IPS-18a (cell line): ENCODE measurements around the gene HDAC4.

Experiments
- H3K27ac ChIP-seq: one replicate; pipeline ENCODE4 v1.5.1; 2013; ENCODE audit warnings: low read length
- H3K27me3 ChIP-seq: one replicate; pipeline ENCODE4 v1.6.1; 2013; ENCODE audit warnings: mild to moderate bottlenecking, low read length; ENCODE audit not compliant: control insufficient read depth, insufficient read depth
- H3K36me3 ChIP-seq: one replicate; pipeline ENCODE4 v1.6.1; 2013; ENCODE audit warnings: low read depth, low read length; ENCODE audit not compliant: control insufficient read depth
- H3K4me1 ChIP-seq: one replicate; pipeline ENCODE4 v1.6.1; 2013; ENCODE audit warnings: low read depth, low read length; ENCODE audit not compliant: control insufficient read depth
- H3K4me3 ChIP-seq: one replicate; pipeline ENCODE4 v1.5.1; 2013; ENCODE audit warnings: low read length
- H3K9ac ChIP-seq: one replicate; pipeline ENCODE4 v1.6.1; 2013; ENCODE audit warnings: mild to moderate bottlenecking, low read length, moderate library complexity
- H3K9me3 ChIP-seq: one replicate; pipeline ENCODE4 v1.6.1; 2013; ENCODE audit warnings: low read depth, low read length; ENCODE audit not compliant: control insufficient read depth

HDAC4 gene

GRCh38 chr2:239215136-239215925, 185.5 kb downstream of the HDAC4 start:
- no peak overlapping the region for H3K27ac ChIP-seq
- H3K4me1 ChIP-seq: peaks cover 17% of the 10 kb centered on the region
- H3K4me3 ChIP-seq: no peak overlapping the region

DNA sequence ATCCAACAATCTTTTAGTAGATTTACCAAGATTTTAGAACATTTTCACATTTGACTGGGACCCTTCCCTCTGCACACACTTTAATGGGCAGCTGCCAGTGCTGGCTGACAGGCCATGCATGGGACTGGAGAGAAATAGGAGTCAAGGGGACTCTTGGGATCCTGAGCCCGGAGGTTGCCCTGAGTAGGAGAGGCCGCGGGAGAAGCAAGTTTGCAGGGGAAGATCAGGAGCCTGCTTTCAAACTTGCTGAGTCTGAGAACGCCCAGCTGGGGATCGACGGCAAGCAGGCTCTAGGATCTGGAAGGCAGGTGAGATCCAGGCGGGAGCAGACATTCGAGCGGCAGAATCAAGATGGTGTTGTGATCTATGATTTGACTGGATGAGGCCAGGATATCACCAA, 186.1 kb downstream of the HDAC4 start:
- Histone ChIP-seq H3K27ac (no peak overlapping the region), H3K36me3 (no peaks in the 10 kb centered on the region), H3K27me3 (no peaks in the 10 kb centered on the region), H3K4me3 (no peak overlapping the region), H3K9me3 (no peaks in the 10 kb centered on the region), H3K9ac (no peak overlapping the region), H3K4me1 (peaks cover 23% of the 10 kb centered on the region)

More at GRCh38 chr2:239215136-239215925, 185.5 kb downstream of the HDAC4 start:
- Histone ChIP-seq H3K9ac (no peak overlapping the region), H3K36me3 (no peaks in the 10 kb centered on the region), H3K9me3 (no peaks in the 10 kb centered on the region), H3K27me3 (no peaks in the 10 kb centered on the region)

DNA sequence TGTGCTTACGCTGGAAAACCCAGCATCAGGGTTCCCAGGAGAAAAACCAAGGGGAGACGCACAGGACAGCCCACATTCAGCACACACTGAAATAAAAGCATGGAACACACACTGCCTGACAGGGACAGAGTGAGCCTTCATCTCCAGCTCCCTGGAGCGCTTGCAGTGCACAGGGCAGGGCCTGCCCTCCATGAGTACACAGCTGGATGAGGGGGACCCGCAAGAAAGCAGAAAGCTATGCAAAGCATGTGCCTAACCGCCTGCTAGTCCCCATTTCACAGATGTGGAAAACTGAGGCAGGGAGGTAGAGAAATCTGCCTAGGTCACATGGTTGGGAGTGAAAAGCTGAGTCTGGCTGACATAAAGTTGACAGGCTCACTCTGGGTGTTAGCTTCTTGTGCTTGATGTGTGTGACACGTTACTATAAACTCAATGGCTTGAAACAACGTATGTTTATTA, 187.1 kb downstream of the HDAC4 start:
- no peak overlapping the region for H3K4me3 ChIP-seq

DNA sequence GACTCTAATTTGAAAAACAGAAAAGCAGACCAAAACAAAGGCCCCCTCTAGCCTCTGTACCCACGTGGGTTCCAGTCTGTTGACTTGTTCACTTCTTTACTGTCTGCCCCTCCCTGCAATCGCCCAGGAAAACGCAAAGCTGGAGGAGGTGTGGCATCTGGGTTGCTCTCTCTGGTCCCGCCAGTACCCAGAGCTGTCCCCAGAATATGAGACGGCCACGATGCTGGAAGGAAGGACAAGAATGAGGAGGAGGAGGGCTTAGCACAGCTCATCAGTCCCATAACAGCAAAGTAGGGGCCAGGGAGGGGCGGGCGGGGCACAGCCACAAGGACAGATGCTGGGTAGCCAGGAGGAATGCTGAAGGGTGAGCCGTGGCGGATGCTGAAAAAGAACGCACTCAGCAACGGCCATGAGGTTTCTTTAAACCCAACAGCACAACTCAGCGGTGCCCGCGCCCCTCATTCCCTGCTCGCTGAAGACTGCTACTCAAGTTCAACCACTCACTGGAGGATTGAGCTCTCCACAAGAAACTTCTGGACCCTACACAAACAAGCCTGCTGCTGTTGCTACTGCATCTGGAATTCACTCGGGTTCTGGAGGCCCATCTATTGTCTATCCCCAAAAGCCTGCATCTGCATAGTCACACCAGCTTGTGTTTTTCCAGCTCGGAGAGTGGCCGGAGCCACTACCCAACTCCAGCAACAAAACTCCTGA, 187.7 kb downstream of the HDAC4 start:
- Histone ChIP-seq H3K4me3 (no peak overlapping the region), H3K27ac (no peak overlapping the region), H3K4me1 (peaks cover 39% of the 10 kb centered on the region)

More for the DNA sequence above, 187.1 kb downstream of the HDAC4 start:
- no peaks in the 10 kb centered on the region for H3K27me3 ChIP-seq
- H3K36me3 ChIP-seq: no peaks in the 10 kb centered on the region
- no peaks in the 10 kb centered on the region for H3K9me3 ChIP-seq
- no peak overlapping the region for H3K27ac ChIP-seq
- peaks cover 34% of the 10 kb centered on the region for H3K4me1 ChIP-seq
- no peak overlapping the region for H3K9ac ChIP-seq

DNA sequence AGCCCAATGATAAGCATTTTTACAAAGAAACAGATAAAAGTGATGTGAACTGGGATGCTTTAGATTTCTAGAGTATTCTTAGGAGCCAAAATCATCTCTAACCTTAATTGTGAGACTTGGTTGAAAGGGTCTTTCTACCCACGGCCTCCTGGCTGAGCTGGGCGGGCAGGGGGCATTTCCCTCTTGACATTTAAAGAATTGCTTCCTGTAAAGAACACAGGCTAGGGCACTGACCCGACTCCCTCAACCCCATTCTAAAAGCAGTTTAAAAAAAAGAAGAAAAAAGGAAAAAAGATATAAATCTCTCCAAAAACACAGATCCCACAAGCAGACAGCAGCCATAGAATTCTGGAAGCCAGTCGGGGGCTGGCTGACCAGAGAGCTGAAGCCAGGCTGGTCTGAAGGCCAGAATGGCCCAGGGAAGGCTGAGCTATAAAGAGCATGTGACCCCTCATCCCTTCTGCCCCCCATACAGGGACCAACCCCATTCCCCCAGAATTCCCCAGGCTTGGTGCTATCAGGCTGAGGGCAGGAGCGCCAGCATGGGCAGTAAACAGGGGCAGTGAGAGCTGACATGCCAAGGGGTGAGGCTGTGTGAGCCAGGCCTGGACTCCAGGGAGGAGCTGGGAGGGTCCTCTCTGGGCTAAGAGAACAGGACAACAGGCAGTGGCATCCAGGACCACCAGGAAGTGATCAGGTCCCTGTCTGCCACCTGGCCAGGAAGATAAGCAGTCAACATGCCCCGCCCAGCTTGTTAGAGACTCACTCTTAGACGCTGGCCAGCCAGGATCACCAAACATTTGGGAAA, 188.5 kb downstream of the HDAC4 start:
- Histone ChIP-seq H3K27me3 (no peaks in the 10 kb centered on the region), H3K9ac (no peak overlapping the region), H3K4me3 (no peak overlapping the region), H3K27ac (no peak overlapping the region), H3K9me3 (no peaks in the 10 kb centered on the region), H3K36me3 (no peaks in the 10 kb centered on the region), H3K4me1 (peaks cover 43% of the 10 kb centered on the region)

More for the DNA sequence above, 187.7 kb downstream of the HDAC4 start:
- Histone ChIP-seq H3K9ac (no peak overlapping the region), H3K9me3 (no peaks in the 10 kb centered on the region), H3K36me3 (no peaks in the 10 kb centered on the region), H3K27me3 (no peaks in the 10 kb centered on the region)

DNA sequence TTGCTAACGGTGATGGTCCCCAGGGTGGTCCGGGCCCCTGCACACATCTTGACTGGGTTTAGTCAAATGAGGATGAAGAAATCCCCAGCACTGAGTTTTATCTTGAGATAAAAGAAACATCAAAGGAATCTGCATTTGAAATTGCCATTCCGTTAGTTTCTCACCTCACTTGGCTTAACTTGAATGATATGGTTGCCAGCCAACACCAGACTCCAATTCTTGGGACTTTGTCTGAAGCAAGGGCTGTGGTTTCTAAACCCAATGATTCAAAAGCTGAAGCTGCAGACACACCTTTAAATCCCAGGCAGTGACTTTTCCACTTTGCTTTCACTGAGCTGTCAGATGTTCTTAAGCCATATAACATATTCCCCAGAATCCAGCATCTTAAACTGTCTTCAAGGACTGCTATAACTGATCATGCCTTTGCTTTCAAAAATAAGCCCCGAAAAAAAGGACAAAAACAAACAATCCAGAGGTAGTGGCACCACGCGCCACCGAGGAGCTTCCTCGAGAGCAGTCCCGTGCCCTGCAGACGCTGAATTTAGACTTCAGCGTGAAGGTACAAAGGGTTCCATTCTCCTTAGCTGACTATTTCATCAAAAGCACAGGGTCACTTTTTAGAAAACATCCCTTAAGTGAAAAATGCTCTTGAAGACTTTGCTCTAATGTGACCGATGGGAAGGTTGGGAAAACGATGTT, 189.3 kb downstream of the HDAC4 start:
- H3K27me3 ChIP-seq: no peaks in the 10 kb centered on the region
- no peak overlapping the region for H3K4me3 ChIP-seq
- H3K4me1 ChIP-seq: peaks cover 44% of the 10 kb centered on the region
- H3K36me3 ChIP-seq: no peaks in the 10 kb centered on the region
- H3K9me3 ChIP-seq: no peaks in the 10 kb centered on the region
- H3K9ac ChIP-seq: no peak overlapping the region
- H3K27ac ChIP-seq: no peak overlapping the region

GRCh38 chr2:239209783-239210182, 191.0 kb downstream of the HDAC4 start:
- Histone ChIP-seq H3K27me3 (no peaks in the 10 kb centered on the region), H3K4me3 (no peak overlapping the region), H3K9ac (no peak overlapping the region), H3K9me3 (no peaks in the 10 kb centered on the region), H3K36me3 (no peaks in the 10 kb centered on the region), H3K4me1 (peaks cover 52% of the 10 kb centered on the region), H3K27ac (no peak overlapping the region)

DNA sequence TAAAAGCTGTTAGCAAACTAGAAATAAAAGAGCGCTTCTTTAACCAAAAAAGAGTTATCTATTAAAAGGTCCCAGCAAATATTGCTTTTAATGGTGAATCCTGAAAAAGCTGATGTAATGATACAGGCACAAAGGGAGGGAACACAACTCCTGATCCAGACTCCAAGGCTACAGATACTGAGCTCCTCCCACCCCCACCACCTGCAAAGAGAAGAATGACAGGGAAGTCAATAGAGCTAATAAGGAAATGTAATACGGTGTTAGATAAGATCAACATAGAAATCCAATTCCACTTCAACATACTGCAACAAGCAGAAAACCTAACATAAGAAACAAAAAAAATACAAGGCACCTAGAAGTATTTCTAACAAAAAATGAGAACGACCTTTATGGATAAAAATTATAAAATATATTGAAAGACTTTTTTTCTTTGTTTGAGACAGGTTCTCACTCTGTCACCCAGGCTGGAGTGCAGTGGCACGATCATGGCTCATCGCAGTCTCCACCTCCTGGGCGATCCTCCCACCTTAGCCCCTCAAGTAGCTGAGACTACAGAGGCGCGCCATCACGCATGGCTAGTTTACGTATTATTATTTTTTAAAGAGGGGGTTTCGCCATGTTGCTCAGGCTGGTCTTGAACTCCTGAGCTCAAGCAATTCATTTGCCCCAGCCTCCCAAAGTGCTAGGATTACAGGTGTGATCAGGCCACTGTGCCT, 192.2 kb downstream of the HDAC4 start:
- Histone ChIP-seq H3K27ac (no peak overlapping the region), H3K9ac (no peak overlapping the region), H3K4me3 (no peak overlapping the region), H3K4me1 (peaks cover 49% of the 10 kb centered on the region), H3K36me3 (no peaks in the 10 kb centered on the region), H3K27me3 (no peaks in the 10 kb centered on the region), H3K9me3 (no peaks in the 10 kb centered on the region)

DNA sequence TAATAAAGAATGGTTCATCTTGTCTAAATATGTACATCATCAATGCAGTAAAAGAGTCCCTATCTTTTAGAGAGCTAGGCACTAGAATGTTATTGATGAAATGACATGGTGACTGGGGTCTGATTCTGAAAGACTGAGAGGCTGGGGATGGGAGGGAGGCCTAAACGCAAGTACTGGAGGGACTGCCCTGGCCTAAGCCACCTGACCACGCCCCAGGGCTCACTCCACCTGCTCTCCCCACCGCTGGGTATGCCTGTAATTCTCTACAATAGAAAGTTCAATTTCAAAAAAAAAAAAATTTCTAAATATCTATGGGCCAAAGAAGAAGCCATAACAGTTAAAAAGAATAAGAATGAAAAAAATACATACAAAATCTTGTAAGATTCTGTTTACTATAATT, 194.0 kb downstream of the HDAC4 start:
- Histone ChIP-seq H3K36me3 (no peaks in the 10 kb centered on the region), H3K9ac (no peak overlapping the region), H3K4me3 (no peak overlapping the region)

DNA sequence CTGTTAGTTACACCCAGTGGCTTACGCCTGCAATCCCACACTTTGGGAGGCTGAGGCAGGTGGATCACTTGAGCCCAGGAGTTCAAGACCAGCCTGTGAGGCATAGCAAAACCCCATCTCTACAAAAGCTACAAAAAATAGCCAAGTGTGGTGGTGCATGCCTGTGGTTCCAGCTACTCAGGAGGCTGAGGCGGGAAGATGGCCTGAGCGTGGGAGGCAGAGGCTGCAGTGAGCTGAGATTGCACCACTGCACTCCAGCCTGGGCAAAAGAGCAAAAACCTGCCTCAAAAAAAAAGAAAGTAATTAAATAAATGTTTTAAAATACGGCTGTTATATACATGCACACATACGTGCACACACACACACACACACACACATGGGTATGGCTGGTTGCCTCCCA, 194.8 kb downstream of the HDAC4 start:
- Histone ChIP-seq H3K27me3 (no peaks in the 10 kb centered on the region), H3K9me3 (no peaks in the 10 kb centered on the region), H3K9ac (no peak overlapping the region), H3K4me1 (peaks cover 50% of the 10 kb centered on the region), H3K27ac (no peak overlapping the region), H3K36me3 (no peaks in the 10 kb centered on the region), H3K4me3 (no peak overlapping the region)

More for the DNA sequence above, 194.0 kb downstream of the HDAC4 start:
- Histone ChIP-seq H3K27ac (no peak overlapping the region), H3K27me3 (no peaks in the 10 kb centered on the region), H3K9me3 (no peaks in the 10 kb centered on the region), H3K4me1 (peaks cover 46% of the 10 kb centered on the region)
